GM15510 (cell line): ENCODE data around the gene OR8B12.

Source experiments
- POLR2A ChIP-seq: IDR thresholded peaks from 3 replicates; pipeline ENCODE4 v1.6.1; 2011; ENCODE audit warnings: borderline replicate concordance; ENCODE audit not compliant: insufficient read length; ENCODE audit errors: extremely low read depth

Gene OR8B12, protein sequence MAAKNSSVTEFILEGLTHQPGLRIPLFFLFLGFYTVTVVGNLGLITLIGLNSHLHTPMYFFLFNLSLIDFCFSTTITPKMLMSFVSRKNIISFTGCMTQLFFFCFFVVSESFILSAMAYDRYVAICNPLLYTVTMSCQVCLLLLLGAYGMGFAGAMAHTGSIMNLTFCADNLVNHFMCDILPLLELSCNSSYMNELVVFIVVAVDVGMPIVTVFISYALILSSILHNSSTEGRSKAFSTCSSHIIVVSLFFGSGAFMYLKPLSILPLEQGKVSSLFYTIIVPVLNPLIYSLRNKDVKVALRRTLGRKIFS

DNA sequence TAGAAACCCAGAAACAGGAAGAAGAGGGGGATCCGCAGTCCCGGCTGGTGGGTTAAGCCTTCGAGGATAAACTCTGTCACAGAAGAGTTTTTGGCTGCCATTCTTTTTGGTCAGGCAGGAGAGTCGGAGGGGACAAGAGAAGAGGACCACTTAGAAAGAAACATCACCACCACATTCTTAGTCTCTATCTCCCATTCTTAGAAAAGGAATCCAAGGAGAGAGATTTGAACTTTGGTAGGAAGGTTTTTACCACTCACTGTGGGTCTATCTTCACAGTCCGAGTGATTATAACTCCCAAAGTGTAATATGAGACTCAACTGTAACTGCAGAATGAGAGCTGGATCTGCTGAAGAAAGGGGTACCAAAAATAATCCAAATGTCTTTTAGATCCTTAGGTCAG, at the start of gene OR8B12:
TSS of gene OR8B12 (minus strand) at position 101 of the 400 bp plus-strand sequence. CDS start at position 101, 0 bp downstream.
- TF ChIP-seq POLR2A, result no peak

DNA sequence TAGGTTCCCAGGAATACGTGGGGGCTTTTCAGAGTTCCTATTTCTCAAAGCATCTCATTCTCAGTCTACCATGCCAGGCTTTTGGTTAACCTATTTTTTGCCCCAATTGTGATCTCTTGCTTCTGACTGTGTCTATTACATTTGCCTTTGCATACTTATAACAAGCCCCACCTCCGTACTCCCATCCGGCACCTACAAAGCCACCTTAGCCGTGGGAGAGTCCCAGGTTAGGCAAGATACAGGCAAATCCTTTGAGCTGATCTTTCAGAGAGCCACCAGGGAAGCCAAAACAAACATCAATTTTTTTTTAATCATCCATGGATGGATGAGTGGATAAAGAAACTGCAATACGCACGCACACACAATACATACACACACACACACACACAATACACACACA, 49.2 kb upstream of the OR8B12 start:
- TF ChIP-seq POLR2A, result no peak

DNA sequence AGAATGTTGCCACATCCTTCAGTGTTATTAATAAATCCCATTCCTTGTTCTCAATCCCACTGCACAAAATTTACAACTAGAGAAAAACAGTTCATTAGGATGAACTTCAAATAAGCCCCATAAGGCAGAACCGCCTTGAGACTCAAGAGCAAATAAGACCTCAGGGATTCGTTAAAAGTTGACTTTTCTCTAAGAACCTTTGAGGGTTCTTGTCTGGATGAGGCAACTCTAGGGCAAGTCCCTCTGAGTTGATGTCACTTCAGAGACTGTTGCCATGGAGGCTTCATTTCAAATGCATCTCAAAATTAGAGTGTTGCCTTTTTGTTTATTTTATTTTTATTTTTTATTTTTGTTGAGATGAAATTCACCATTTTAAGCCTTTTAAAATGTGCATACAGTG, 48.0 kb upstream of the OR8B12 start:
- no peak for TF ChIP-seq POLR2A

DNA sequence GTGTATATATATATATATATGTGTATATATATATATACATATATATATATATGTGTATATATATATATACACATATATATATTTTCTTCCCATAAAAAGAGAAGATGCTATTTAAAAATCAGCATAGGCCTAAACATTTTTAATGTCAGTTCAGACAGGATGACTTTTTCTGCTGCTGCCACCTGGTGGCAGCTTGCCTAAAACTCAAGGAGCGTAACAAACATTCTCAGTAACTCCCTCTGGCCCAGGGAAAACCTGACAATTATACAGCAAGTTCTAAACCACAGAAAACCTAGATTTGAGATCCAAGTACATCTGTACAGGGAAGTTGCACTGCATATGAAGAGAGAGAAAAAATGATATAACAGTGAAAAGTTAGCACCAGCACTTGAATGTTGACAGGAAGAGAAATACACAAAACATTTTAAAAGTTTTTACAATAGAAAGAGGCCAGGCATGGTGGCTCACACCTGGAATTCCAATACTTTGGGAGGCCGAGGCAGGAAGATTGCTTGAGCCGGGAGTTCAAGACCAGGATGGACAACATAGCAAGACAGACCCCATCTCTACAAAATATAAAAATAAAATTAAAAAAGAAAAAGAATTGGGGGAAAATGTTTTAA, 42.9 kb upstream of the OR8B12 start:
- TF ChIP-seq POLR2A, result no peak

DNA sequence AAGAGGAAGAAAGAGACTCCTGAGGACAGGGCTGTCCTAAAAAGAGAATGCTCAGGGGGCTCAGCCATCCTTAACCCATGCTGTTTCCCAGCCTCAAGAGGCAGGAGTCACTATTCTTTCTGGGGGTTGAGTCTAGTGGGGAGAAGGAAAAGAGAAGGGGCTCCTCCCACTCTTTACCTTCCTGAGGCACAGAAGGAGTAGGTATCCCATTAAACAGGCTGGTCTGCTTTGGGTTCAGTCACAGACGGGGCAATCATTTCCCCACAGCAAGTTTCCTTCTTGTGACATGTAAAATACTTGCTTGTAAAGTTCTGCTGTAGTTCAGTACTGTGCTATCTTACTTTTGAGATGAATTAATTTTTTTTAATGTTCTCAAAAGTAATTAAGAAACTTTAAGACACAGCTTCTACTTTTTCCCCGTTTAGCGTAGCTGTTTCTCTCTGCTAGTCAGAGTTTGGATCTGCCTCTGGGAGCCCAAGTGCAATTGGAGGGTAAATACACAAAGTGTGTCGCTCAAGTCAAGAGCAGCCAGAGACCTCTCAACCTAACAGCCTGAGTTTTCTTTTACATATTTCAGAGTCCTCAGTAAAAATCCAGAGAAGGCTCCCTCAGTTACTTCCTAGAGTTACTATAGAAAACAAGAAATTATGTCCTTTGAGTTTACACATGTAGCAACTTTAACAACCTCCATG, 41.4 kb upstream of the OR8B12 start:
- TF ChIP-seq POLR2A, result no peak

DNA sequence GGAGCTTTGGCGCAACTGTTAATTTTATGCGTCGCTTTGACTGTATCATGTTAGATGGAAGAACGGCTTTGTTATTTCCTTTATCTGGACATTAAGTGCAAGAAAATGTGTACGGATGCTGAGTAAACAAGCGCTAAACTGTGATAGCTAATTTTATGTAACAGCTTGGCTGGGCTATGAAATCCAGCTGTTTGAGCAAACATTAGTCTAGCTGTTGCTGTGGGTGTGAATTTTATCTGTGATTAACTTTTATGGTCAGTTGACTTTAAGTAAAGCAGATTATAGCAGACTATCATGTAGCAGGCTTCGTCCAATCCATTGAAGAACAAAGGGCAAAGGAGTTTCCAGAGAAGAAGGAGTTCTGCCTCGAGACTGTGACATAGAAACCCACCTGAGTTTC, 40.3 kb upstream of the OR8B12 start:
- TF ChIP-seq POLR2A, result no peak

DNA sequence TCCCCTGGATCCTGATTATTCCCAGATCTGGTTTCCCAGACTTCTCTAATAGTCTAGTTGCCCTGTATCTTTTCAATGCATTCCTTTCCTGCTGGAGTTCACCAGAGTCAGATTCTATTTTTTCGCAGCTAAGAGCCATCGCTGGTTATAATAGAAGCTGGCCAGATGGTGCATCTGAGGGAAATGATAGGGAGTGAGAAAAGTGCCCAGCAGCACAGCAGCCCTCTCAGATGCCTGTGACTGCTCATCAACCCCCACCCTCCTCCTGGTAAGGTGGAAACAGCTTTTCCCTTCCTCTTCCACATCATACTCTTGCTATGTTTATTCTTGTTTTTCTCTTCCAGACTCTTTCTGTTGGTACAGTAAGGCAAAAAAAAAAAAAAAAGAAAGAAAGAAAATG, 39.1 kb upstream of the OR8B12 start:
- TF ChIP-seq POLR2A, result no peak

DNA sequence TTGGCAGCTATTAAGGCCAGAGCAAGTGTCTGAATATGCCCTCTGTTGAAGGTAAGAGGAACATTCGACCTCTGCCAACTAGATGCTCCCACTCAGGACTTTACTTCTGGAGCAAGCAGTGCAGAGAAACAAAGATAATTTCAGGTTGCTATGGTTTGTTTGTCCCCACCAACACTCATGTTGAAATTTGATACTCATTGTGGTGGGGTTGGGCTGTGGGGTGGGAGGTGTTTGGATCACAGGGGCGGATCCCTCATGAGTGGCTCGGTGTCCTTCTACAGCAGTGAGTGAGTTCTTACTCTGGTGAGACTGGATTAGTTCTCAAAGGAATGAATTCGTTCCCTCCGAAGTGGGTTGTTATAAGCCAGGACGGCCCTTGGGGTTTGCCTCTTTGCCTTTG, 38.4 kb upstream of the OR8B12 start:
- no peak for TF ChIP-seq POLR2A

DNA sequence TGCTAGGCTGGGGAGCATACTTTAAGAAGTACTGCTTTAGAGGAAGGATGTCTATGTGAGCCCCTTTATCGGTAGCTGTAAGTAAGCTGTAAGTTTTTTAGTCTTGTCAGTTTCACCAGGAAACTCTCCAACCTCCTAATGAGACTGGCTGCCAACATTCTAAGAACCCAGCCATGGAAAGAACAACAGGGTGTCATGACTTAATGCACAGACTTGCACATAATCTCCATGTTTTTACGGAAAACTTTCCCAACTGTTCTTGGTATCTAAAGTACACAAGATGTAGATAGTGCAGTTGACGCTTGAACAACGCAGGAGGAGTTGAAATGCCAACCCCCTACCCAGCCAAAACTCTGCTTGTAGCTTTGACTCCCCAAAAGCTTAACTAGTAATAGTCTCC, 35.3 kb upstream of the OR8B12 start:
- no peak for TF ChIP-seq POLR2A

DNA sequence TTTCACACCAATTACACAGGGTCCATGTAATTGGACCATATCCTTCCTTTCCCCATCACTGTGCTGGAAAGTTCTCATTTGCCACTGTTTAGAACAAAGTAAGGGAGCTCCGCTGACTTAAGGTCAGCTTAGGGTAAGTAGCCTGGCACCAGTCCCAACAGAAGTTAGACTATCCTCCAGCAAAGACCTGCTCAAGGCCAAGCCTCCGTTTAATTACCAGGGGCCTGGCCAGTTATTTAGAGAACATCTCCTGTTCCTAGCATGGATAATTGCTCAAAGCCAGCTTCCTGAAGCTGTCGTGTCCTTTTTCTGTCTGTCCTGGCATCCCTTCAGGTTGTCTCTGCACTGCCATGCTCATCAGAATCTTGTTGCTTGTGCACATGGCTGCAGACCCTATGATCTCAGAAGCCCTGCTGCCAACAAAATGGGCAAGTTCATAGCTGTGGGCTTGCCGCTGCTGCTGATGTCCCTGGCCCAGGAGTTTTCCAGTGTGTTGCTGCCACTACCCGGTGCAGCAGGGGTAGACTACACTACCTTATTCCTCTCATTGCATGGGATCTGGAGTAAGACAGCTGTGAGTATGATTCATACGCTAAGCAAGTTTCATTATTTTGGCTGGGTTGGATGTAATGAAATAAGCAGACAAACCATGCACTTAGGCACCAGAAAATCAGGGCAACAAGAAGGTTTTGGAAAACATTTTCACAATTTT, 34.4 kb upstream of the OR8B12 start:
- no peak for TF ChIP-seq POLR2A

DNA sequence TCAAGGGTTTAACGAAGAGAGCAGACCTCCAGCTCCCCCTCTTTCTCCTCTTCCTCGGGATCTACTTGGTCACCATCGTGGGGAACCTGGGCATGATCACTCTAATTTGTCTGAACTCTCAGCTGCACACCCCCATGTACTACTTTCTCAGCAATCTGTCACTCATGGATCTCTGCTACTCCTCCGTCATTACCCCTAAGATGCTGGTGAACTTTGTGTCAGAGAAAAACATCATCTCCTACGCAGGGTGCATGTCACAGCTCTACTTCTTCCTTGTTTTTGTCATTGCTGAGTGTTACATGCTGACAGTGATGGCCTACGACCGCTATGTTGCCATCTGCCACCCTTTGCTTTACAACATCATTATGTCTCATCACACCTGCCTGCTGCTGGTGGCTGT, 26.7 kb upstream of the OR8B12 start:
- TF ChIP-seq POLR2A, result no peak

DNA sequence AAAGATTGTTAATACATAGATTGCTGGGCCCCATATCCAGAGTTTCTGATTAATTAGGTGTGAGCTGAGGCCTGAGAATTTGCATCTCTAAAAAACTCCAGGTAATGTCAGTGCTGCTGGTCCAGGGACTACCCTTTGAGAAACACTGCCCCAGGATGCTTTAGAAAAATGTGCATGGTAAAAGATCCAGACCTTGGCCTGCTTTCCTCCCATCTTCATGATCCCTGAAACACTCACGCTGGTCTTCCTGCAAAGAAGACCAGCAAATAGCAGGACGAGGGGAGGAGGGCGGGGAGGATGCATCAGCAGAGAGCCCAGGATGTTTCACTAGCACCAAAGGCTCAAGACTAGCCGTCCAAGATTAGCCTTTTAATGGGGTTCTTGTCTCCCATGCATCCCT, 26.2 kb upstream of the OR8B12 start, which contains the start of gene OR8A1:
TSS of gene OR8A1 (plus strand) at position 301 of the 400 bp plus-strand sequence. CDS start 123 bp downstream, outside the sequence.
- TF ChIP-seq POLR2A, result no peak

DNA sequence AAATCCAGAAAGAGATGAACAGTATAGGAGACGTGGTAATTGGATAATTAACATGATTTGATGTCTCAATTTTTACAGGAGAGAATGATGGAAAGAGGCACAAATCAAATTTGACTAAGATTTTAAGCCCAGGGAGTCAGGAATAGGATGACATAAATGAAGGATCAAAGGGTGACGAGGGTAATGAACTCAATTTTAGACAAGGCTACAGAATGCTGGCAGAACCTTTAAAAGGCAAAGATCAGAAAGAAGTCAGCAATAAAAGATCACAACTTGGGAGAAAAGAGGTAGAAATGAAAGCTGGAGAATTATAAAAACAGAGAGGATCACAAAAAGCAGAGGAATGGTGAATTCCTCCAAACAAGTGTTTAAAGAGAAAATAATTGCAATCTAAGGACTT, 13.4 kb upstream of the OR8B12 start:
- no peak for TF ChIP-seq POLR2A

DNA sequence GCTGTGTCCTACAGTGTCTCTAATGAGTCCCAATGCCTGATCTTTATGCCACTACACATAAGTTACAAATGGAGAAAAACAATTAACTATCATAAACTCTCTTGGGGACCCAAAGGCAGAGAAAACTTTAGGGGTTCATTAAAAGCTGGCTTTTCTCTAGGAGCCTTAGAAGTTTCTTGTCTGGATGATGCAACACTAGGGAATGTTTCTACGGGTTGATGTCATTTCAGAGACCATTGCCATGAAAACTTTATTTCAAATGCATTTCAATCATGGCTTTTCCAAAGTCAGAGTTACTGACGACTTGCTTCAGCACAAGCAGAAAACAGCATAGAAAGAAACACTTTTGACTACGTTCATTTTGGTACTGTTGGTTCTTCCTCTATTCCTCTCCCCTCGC, 8.5 kb upstream of the OR8B12 start:
- no peak for TF ChIP-seq POLR2A

DNA sequence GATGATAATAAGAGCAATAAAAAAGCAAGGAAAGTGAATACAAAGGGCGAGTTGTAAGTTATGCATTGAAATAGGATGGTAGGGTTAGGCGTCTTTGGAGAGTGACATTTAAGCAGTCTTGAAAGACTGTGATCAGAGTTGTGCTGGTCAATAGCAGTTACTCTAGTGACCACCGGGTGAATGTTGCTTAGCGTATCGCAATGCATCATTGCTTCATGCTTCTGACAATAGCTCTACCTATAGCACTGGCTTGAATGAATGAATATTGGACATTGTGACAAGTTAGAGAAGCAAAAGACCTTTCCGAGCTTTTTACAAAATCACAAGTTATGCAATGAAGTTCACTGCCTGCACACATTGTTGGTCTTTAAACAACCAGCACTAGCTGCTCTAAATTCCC, 7.7 kb upstream of the OR8B12 start:
- TF ChIP-seq POLR2A, result no peak
